DND-41 (cell line): ENCODE data around the gene CAMK4.

Source experiments
- ATAC-seq: fragments of 200-7000 bp; cut with Tn5 transposase; 3 replicates; pipeline ENCODE4 v1.9.1; 2021; ENCODE audit warnings: low read depth; ENCODE audit not compliant: insufficient read depth
- DNase-seq: peaks from one replicate; pipeline ENCODE4 v3.0.0-alpha.2; 2020
- H2AFZ ChIP-seq: 2 replicates; pipeline ENCODE4 v1.6.0; 2012; ENCODE audit warnings: low read depth, low read length
- H3K27ac ChIP-seq: 2 replicates; pipeline ENCODE4 v1.5.1; 2012; ENCODE audit warnings: low read length, inconsistent platforms
- H3K27me3 ChIP-seq: fragments of 200-600 bp; sonication (generic); 2 replicates; pipeline ENCODE4 v1.6.0; 2012; ENCODE audit warnings: low read length, mild to moderate bottlenecking, inconsistent platforms; ENCODE audit not compliant: insufficient read depth, poor library complexity
- H3K36me3 ChIP-seq: 2 replicates; pipeline ENCODE4 v1.5.1; 2012; ENCODE audit warnings: low read length, inconsistent platforms; ENCODE audit not compliant: insufficient read depth
- H3K4me1 ChIP-seq: 2 replicates; pipeline ENCODE4 v1.5.1; 2012; ENCODE audit warnings: mild to moderate bottlenecking, low read length; ENCODE audit not compliant: insufficient read depth
- H3K4me2 ChIP-seq: 2 replicates; pipeline ENCODE4 v1.6.0; 2012; ENCODE audit warnings: mild to moderate bottlenecking, moderate library complexity, low read length, inconsistent platforms; ENCODE audit not compliant: insufficient read depth
- H3K4me3 ChIP-seq, 2 experiments: fragments of 200-600 bp in 1 of 2; shearing (Covaris generic) in 1 of 2; 2 replicates each; pipeline ENCODE4 v1.5.1; 2012 to 2016; ENCODE audit warnings: inconsistent platforms in 2 of 2, low read length in 2 of 2, mild to moderate bottlenecking in 2 of 2, low read depth in 1 of 2, moderate library complexity in 1 of 2
- H3K79me2 ChIP-seq: 2 replicates; pipeline ENCODE4 v1.6.0; 2012; ENCODE audit warnings: low read length, inconsistent platforms; ENCODE audit not compliant: insufficient read depth
- H3K9ac ChIP-seq: 2 replicates; pipeline ENCODE4 v1.6.0; 2012; ENCODE audit warnings: low read depth, mild to moderate bottlenecking, inconsistent platforms, low read length, moderate library complexity
- H3K9me3 ChIP-seq: 2 replicates; pipeline ENCODE4 v1.5.1; 2012; ENCODE audit warnings: low read length, moderate library complexity, mild to moderate bottlenecking, inconsistent platforms; ENCODE audit not compliant: insufficient read depth, severe bottlenecking
- H4K20me1 ChIP-seq: 2 replicates; pipeline ENCODE4 v1.6.0; 2012; ENCODE audit warnings: low read length; ENCODE audit not compliant: insufficient read depth
- EZH2 ChIP-seq: IDR thresholded peaks from 3 replicates; pipeline ENCODE4 v1.6.1; 2012; ENCODE audit warnings: borderline replicate concordance, low read depth, mild to moderate bottlenecking, moderate library complexity, low read length, inconsistent platforms; ENCODE audit not compliant: severe bottlenecking
- TF ChIP-seq, protein P1 (sequence below): IDR thresholded peaks from 2 replicates; pipeline ENCODE4 v1.5.1; 2012; ENCODE audit warnings: borderline replicate concordance, low read length, moderate library complexity, mild to moderate bottlenecking; ENCODE audit not compliant: poor library complexity, severe bottlenecking; ENCODE audit errors: extremely low read depth

The CAMK4 gene

DNA sequence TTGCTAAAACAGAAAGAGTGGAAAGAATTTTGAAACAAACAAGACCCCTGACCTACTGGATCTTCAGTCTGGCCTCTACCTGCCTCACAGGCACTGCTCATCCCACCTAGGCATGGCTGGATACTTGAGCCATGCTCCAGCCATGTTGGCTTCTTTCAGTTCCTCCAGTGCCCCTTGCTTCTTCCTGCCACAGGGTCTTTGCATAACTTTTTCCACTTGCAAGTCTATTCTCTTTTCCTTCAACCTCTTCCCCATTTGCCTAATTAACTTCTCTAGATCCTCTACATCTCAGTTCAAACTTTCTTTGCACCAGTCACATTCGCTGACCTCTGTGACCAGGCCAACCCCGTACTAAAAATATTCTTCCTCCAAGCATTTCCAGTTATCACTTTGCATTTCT lies 237.8 kb downstream of the CAMK4 start:
- no peak overlapping the region for H3K27ac ChIP-seq
- H4K20me1 ChIP-seq = no peaks in the 10 kb centered on the region
- no peak overlapping the region for H2AFZ ChIP-seq
- TF ChIP-seq EZH2 = no peak
- TF ChIP-seq, protein P1, sequence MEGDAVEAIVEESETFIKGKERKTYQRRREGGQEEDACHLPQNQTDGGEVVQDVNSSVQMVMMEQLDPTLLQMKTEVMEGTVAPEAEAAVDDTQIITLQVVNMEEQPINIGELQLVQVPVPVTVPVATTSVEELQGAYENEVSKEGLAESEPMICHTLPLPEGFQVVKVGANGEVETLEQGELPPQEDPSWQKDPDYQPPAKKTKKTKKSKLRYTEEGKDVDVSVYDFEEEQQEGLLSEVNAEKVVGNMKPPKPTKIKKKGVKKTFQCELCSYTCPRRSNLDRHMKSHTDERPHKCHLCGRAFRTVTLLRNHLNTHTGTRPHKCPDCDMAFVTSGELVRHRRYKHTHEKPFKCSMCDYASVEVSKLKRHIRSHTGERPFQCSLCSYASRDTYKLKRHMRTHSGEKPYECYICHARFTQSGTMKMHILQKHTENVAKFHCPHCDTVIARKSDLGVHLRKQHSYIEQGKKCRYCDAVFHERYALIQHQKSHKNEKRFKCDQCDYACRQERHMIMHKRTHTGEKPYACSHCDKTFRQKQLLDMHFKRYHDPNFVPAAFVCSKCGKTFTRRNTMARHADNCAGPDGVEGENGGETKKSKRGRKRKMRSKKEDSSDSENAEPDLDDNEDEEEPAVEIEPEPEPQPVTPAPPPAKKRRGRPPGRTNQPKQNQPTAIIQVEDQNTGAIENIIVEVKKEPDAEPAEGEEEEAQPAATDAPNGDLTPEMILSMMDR = no peak
- DNase-seq (no peak), ATAC-seq (no peak)
- H3K9me3 ChIP-seq = no peaks in the 10 kb centered on the region
- no peak overlapping the region for H3K9ac ChIP-seq
- no peaks in the 10 kb centered on the region for H3K4me1 ChIP-seq
- no peak overlapping the region for H3K4me3 ChIP-seq
- no peaks in the 10 kb centered on the region for H3K27me3 ChIP-seq
- H3K79me2 ChIP-seq = no peaks in the 10 kb centered on the region
- no peak overlapping the region for H3K4me2 ChIP-seq
- no peaks in the 10 kb centered on the region for H3K36me3 ChIP-seq

DNA sequence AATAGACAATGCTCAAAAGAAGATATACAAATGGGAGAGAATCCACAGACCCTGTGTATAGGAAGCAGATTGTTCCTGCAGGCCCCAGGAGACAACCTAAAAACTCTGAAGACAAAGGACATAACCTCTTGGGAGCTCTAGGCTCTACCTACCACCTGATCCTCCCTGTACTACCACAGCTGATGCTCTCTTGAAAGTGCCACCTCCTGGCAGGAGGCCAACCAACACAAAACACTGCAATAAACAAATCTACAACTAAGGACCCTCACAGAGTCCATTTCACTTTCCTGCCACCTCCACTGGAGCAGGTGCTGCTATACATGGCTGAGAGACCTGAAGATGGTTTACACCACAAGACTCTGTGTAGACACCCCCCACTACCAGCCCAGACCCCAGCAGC lies 239.1 kb downstream of the CAMK4 start:
- ATAC-seq (0 out of 3 replicates have a peak, but pooled peaks have one; percentile 29), DNase-seq (no peak)
- Histone ChIP-seq H3K27ac (no peak overlapping the region), H3K9ac (no peak overlapping the region), H3K79me2 (no peaks in the 10 kb centered on the region), H3K4me3 (no peak overlapping the region), H3K36me3 (no peaks in the 10 kb centered on the region), H3K27me3 (no peaks in the 10 kb centered on the region), H3K4me2 (no peak overlapping the region), H3K4me1 (no peaks in the 10 kb centered on the region), H2AFZ (no peak overlapping the region), H4K20me1 (no peaks in the 10 kb centered on the region), H3K9me3 (no peaks in the 10 kb centered on the region)
- TF ChIP-seq, protein P1 = no peak
- no peak for TF ChIP-seq EZH2

DNA sequence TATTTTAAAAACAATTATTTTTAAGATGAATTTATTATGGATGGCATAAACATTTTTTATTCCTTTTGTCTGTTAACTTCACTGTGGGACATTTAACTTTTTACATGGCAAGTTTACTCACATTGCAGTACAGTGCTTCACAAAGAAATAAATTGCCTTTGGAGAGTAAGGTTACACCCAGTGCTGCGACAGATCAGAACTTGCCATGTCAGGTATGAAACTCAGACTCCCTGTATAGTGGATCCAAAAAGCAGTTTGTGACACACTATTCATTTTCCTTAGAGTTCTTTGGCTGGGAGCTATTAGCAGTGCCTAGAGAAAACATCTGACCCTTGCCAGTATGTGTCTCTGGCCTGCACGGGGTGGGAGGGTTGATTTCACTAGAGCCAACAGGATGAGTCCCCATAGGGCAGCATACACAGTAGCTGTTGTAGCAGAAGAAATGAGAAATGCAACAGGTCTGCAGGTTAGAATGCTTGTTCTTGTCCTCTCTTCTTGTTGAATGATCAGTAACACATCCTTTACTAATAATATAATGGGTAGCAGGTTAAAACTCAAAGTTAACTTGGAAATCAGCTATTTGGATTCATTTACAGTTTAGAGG lies 245.2 kb downstream of the CAMK4 start:
- H3K4me3 ChIP-seq = no peak overlapping the region
- no peaks in the 10 kb centered on the region for H4K20me1 ChIP-seq
- no peaks in the 10 kb centered on the region for H3K27me3 ChIP-seq
- H3K27ac ChIP-seq = no peak overlapping the region
- H3K79me2 ChIP-seq = no peaks in the 10 kb centered on the region
- no peaks in the 10 kb centered on the region for H3K36me3 ChIP-seq
- no peak overlapping the region for H2AFZ ChIP-seq
- no peak overlapping the region for H3K4me2 ChIP-seq
- no peak overlapping the region for H3K9ac ChIP-seq
- no peaks in the 10 kb centered on the region for H3K9me3 ChIP-seq
- no peak for DNase-seq
- TF ChIP-seq EZH2 = no peak
- TF ChIP-seq, protein P1 = no peak
- ATAC-seq = no peak
- H3K4me1 ChIP-seq = no peaks in the 10 kb centered on the region
